ENCODE data around the gene TECPR1.
A peak's percentile ranks its signal among the peaks of the same experiment; 100 is the strongest.

The TECPR1 gene

DNA sequence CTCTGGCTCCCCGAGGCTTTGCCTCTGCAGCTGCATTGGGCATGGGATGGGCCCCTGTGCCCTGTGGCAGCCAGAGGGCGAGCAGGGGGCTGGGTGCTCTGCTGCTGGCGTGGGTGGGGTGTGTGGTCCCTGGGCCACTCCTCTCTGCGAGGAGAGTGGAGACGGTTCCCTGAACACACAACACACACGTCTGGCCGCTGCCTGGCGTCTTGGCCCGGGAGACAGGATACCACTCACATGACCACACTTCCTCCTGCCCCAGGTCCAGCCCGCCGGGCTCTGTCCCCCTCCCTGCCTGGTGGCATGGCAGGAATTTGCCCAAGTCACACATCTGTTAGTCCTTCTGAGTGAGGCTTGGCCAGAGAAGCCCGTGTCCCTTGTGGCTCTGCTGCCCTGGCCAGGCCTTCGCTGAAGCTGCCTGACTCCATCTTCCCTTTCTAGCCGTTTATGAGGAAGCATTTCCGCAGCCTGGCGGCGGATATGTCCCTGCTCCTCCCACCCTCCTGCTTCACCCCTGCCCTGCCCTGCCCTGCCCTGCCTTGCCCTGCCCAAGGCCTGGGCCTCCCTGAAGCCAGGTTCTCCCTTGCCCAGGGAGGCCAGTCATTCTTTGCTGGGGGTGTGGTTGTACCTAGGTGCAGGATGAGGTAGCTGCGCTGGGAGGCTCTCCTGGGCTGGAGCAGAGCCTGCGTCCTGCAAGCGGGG, 32.5 kb upstream of the TECPR1 start:
- no peak for DNase-seq

DNA sequence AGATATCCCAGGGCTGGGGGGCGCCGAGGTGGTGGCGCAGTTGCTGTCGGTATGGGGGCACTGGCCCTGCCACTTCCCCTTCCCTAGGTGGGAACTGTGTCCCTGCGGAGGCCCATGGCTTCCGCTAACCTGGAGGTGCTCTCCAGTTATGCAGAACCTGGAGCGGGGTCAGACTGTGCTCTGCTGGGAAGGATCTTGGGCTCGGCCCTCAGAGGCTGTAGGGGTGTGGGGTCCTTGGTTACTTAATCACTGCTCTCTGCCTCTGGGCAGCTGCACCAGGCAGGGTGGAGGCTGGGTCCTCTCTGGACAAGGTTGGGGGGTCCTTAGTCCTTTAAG, 31.8 kb upstream of the TECPR1 start:
- DNase-seq: no peak

DNA sequence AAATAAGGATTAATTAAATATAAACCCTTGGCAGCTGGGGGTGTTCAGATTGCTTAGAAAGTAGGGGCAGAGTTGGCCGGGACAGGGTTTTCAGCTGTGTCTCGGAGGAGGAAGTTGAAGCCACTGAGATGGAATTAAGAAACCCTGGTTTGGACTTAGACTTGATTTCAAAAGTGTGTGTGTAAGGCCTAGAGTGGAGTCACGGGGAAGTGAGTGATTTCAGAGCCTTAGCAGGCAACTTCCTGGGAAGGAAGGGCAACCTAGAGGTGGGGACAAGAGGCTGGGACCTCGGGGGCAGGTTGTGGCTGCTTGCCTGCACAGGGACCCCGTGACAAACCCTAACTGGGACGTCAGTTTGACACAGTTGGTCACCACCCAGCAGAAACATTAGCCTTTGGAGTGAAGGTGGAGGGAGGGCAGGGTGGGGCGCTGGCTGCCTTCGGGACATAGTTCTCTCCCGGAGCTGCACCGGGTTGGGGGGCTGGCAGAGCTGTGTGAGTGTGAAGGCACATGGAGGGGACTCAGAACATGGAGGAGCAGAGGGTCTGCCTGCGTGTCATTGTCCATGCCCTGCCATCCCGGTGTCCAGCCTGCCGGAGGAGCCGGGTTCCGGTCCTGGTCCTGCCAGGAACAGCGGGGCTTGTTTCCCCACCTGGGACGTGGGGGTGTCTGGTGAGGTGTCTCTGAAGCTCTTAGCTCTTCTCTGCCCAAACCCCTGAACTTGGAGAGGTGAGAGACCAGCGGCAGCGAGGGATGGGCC, 31.3 kb upstream of the TECPR1 start:
- DNase-seq: no peak

DNA sequence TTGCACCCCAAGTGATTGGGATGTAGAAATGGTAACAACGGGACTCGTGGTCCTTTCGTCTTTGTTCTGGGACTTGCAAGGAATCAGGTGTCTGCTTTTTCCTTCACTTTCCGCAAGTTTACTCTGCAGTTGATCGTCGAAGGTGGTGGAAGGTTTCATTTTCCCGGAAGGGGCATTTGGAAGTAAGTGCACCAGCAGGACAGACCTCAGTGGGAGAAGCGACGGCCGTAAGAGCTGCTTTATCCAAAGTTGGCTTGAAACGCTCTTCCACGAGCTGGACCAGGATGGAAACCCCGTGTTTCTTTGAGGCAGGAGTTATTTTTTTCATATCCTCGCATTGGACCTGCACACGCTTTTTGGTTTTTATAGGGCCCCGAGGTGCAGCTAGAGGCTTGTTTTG, 30.7 kb upstream of the TECPR1 start:
- DNase-seq: no peak

DNA sequence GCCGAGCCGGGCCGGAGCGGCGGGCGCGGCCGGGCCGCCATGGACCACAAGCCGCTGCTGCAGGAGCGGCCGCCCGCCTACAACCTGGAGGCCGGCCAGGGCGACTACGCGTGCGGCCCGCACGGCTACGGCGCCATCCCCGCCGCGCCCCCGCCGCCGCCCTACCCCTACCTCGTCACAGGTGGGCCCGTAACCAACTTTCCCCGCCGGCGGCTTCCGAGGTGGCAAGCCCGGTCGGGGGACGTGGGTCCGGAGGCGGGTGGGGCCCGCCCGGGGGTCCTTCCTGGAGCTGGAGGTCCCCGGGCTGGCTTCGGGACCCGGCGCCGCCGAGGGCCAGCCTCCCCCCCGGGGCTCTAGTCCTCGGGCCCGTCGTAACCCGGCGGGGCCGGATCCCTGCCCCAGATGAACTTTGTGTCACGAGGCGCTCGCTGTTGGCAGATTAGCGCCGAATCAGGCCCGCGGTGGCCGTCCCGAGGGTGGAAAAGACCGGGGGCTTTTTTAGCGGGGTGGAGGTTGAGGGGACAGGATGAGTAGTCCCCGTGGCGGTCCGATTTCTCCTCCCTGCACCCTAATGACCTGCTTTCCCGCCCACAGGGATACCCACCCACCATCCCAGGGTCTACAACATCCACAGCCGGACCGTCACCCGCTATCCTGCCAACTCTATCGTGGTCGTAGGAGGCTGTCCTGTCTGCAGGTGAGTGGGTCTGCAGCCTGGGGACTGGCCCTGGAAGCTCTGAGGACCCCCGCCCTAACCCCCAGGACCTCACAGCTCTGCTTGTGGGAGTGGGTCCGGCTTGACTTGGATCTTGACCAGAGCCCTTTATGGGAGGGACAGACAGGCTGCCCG, 29.9 kb upstream of the TECPR1 start:
- no peak for DNase-seq

DNA sequence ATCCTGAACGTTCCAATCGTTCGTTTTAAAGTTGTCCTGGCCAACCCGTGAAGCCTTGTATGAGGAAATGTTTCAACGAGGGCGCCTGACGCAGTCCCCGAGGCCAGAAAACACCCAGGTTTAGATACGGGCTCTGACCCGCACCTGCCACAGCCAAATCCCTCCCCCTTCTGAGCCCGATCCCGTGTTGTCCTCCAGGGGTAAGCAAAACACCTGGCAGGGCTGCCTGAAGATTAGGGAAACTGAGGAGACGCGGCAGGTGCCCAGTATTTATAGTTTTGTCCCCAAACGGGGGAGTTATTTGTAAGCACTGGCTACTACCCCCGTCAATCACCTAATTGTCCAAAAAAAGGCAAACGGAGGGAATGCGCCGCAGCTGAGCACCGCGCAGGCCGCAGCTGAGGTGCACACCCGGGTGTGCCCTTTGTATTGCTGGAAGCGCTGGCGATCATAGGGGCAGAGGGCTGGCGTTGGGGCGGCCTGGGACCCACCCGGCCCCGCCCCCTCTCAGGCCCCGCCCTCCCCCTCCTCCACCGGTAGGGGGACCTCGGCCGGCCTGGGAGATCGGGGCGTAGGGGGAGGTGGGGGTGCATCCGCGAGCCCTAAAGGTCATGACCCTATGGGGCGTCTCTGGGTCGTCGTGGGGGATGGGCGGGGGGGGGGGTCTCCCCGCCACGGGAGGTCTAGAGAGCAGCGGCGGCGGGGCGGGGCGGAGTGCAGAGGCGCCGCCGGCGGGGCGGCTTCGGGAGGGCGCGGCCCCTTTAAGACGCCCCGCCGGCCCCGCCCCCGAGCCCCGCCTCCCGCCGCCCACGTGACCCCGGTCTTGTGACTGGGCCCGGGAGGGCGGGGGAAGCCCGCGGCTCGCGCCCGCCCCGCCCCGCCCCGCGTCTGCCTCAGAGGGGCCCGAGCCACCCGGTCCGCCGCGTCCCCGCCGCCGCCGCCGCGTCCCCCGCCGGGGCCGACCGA, 29.0 kb upstream of the TECPR1 start, which contains the start of gene BRI3:
Gene BRI3 (plus strand): TSS at position 896 of the 966 bp plus-strand sequence. CDS start 110 bp downstream, outside the sequence.
- DNase-seq: peak; percentile 82

DNA sequence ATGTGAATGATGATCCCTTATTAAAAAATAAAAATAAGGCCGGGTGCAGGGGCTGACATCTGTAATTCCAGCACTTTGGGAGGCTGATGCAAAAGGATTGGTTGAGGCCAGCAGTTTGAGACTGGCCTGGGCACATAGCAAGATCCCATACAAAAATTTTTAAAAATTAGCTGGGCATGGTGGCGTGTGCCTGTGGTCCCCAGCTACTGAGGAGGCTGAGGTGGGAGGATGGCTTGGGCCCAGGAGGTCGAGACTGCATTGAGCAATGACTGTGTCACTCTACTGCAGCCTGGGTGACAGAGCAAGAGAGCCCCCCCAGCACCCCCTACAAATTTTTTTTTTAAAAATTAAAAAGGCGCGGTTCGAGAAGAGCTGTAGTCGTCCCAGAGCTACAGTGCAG, 28.3 kb upstream of the TECPR1 start:
- DNase-seq: no peak

DNA sequence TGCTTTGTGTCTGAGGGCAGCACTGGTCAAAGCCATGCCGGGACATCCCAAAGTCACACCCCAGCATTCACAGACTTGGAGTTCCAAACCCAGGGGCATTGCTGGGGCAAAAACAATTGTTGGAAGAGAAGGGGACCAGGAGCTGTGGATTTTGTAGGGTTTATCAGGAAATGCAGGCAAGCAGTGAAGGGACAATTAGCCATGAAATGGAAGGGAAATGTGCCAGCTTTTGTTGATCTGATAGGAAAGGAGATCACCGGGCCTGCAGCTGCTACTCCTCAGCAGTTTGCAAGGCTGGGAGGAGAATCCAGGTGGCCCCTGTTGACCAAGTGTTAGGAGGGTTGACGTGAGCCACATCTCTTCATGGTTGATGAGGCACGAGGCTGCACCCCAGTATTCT, 26.9 kb upstream of the TECPR1 start:
- DNase-seq: no peak

DNA sequence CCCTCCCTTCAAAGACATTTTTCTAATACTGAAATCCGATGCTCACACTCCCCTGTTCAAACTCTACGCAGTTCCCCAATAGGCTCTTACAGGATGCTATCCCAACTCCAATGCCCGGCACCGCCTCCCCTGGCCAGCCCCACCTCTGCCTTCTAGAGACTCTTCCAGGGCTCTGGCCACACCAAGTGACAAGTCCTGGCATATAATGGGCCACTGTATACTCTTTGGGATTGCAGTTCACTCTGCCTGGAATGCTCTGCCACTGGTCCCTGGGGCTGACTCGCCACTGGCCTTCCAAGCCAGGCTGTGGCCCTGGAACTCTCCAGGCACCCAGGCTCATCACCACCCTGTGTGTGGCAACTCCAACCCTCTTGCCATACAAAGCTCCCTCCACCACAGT, 26.4 kb upstream of the TECPR1 start:
- no peak for DNase-seq

DNA sequence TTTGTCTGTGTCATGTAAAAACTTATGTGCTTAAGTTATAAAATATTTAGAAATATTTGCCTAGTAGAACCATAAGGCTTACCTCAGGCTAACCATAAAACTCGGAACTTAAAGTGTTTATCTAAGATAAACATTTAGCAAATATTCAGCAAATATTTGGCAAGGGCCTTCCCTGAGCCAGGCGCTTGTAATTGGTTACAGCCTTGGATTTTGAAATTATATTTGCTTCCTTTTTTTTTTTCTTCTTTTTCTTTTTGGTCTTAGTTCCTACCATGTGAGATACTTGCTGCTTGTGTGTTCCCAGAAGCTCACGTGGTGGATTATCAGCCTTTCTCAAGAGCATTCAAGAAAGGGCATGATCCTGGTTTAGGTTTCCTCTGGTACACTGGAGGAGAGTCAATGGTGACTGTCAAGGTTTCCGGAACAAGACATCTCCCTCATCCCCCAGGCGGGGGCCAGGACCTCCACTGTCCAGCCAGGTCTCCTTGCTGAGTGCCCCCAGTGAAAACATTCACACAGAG, 24.3 kb upstream of the TECPR1 start:
- no peak for DNase-seq

DNA sequence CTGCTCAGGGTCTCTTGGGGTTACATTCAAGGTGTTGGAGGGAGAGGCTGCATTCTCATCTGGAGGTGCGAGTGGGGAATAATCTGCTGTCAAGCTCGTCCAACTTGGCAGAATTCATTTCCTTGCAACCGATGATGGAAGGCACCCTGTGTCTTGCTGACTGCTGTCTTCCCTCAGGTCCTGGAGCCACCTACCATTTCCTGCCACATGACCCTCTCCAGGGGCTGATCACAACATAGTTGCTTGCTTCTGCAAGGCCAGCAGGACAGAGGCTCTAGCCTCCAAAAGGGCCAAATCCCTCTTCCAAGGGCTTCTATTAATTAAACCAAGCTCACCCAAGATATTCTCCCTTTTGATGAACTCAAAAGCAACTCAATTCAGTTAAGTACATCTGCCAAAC, 15.3 kb upstream of the TECPR1 start:
- no peak for DNase-seq

DNA sequence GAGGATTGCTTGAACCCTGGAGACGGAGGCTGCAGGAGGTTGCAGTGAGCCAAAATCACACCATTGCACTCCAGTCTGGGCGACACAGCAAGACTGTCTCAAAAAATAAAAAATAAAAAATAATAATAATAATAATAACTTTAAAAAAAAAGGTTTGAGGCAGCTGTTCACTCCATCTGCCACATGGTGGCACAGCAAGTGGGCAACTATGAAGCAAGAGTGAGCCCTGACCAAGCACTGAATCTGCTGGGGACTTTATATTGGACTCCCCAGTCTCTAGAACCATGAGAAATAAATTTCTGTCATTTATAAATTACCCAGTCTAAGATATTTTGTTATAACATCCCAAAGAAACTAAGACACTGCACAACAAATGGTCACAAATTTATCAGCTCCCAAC, 14.8 kb upstream of the TECPR1 start:
- no peak for DNase-seq

DNA sequence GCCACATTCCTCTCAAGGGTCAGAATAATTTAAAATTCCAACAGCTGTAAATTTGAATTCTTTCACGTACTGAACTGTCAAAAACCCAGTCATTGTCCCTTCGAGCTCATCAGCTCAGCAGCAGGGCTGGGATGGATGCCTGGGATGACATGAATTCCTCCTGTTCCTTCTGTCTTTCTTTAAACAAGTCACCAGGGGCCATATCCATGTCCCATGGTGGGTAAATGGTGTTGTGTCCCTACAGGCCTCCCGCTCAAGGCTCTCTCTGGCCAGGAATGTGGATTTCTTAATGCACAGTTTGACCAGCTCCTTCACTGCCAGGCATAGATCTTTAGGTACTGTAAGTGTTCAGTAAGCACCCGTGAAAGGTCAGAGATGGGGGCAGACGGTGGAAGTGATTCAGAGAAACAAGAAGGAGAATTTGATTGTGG, 13.8 kb upstream of the TECPR1 start:
- no peak for DNase-seq

DNA sequence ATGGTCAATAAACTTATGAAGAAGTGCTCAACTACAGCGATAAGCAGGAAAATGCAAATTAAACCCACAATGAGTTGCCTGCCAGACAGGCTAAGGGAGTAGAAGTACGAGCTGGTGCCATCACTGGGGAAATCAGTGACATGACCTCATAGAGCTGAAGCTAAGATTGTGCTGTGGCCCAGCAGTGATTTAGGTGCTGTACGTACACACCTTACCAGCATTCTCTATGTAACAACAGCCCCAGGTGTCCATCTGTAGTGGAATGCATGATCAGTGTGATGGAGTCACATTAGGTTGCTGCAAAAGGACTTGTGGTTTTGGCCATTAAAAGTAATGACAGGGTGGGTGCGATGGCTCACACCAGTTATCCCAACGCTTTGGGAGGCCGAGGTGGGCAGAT, 5.7 kb upstream of the TECPR1 start:
- no peak for DNase-seq

DNA sequence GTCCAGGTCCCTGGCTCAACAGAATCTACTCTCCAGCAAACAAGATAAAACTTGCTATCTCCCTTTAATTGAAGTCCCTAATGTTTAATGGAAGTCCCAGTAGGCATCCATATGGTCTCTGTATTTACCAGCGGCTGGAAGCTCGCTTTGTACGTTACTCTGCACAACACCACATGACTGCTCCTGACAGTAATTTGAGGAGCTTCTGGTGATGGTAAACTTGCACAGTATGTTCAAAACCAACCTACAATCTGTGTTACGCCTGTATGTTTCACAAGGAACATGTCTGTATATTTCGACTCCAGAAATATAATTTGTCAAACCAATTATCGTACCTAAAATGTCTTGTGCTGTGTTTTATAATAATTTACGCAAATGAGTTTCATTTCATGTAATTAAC, 4.4 kb upstream of the TECPR1 start:
- DNase-seq: no peak

DNA sequence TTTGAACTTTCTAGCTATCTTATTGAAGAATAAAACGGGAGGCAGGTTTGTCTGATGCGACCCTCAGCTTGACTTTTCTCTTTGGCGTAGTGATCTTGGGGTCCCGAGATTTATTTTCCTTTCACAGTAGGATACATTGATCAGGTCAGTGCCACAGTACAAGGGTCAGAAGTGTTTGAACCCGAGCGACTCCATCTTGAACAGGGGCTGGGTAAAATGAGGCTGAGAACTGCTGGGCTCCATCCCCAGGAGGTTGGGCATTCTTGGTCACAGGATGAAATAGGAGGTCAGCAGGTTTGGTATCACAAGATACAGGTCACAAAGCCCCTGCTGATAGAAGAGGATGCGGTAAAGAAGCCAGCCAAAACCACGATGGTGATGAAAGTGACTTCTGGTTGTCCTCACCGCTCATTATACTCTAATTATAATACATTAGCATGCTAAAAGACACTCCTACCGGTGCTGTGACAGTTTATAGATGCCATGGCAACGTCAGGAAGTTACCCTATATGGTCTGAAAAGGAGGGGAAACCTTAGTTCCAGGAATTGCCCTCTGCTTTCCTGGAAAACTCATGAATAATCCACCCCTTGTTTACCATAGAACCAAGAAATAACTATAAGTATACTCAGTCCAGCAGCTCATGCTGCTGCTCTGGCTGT, 3.0 kb upstream of the TECPR1 start:
- no peak for DNase-seq

DNA sequence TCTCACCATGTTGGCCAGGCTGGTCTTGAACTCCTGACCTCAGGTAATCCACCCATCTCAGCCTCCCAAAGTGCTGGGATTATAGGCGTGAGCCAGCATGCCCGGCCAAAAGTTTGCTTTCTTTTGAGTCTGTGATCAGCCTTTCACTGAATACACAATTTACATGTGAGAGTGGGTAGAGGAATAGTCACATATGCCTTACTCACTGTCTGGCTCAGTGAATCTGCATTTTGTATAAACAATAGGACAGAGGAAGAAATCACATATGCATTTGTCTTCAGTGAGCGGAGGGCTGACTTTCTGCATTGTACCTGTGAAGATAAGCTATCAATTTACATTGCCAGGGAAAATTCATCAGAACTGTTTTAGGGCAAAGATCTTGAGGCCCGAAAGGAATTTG, 2.5 kb upstream of the TECPR1 start:
- DNase-seq: no peak

DNA sequence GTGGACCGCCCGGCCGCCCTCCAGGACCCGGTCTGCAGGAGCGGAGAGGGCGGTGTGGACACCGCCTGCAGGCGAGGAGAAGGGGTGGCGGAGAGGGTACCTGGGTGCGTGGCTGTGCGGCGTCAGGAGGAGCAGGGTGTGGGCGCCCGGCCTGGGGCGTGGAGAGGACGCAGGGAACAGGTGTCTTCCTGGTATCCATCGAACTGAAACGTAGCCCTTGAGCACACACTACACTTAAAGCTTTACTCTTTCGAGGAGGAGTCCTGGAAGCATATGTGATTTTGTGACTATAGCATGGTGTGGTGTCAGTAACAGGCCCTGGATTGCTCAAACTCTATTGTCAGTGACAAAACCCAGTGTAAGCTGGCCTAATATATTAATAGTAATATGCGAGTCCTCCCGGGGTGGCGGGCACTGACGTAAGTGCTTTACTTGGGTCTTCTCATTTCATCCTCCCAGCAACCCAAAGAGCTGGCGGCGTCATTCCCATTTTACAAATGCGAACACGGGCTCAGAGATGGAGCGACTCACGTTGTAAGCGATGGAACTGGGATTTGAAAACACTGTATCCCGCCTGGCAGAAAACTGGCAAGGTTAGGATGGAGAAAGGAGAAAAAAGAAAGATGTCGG, 508 bp upstream of the TECPR1 start:
- DNase-seq: no peak

DNA sequence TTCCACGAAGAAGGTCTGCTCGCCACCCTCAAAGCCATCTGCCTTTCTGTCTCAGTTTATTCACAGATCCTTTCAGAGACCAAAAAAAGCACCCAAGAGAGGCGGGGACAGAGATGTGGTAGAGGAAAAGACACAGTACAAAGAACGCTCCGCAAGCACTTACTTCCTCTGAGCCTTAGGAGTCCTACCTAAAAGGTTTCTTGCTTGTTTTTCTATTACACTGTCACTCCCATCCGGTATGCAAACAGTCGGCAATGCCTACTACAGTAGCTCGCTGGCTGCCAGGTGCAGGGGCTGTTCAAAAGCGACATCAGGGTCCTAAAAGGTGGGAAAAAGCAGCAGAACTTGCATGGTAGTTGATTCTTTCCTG, 816 bp downstream of the TECPR1 start:
- no peak for DNase-seq

DNA sequence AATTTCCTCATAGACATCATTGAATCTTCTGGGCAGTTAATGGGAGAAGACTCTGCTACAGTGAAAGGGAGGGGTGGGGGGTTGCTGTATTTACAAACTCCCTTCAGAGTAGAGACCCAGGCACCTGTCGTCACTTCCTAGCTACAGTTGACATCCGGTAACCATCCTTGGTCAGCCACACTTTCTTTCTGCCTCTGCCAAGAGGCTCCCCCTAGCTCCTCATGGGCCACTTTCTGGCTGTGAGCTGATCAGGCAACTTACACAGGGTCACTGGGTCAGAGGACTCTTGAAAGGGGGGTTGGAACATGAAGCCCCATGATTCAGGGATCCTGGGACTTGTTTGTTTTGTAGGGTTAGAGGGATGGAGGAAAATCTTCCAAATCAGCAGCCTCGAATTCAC, 1.2 kb downstream of the TECPR1 start:
- DNase-seq: peak; percentile 24

DNA sequence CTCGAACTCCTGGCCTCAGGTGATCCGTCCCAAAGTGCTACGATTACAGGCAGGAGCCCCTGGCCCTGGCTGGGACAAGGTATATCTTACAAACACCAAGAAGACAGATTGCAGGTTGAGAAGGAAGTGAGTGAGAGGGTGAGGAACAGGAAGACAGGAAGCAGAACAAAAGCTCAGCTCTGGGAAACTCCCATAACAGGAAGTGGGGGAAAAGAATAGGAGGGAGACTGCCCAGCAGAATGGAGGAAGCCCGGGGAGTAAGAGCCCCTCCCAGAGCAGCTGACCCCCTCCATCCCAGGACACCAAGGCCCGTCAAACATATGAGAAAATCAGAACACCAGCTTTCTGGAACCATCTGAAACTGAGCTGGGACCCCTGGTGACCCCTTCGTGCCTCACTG, 2.9 kb downstream of the TECPR1 start:
- no peak for DNase-seq
